NCI-H1930 (cell line): ENCODE measurements around the gene HLA-DRB5.
"Not testable (repeated sequence)": the region's sequence is repeated elsewhere in the genome, so short reads cannot be mapped to it uniquely, and the experiment has no call there.

ENCODE experiments used
- DNase-seq, 2 experiments: peaks; one replicate each; lab custom pipeline; 2025; lab: John Stamatoyannopoulos, UW

Gene HLA-DRB5

DNA sequence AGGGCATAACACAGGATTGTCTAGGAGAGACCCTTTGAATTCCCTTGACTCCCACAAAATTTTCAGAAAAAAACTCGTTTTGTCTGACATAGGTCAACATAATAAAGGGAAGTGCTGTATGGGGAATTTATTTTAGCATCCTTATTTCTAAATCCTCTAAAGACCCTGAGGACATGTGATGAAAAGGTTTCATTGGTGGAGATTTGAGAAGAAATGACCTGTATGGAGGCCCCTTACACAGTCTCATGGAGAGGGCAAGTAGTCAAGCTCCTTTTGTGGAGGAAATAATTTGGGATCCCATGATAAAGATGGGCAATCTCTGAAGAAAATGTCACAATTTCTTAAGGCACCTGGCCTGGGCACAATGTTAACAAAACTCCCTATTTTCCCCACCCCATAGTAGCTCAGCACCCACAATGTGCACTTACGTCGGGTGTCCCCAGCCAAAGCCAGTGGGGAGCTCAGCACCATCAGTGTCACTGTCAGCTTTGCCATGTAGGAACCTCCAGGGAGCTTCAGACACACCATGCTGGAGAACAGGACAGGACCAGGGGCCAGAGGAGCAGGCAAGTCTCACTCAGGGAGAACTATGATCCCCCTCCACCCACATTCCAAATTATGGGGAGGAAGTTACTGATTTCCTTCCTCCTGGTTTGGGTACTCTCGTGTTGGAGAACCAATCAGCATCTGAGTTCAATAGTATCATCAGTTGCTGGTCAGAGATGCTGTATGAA, at the start of gene HLA-DRB5:
Gene HLA-DRB5 (minus strand): TSS at position 591 of the 734 bp plus-strand sequence. CDS start 63 bp downstream, at position 528.
- DNase-seq, result no peak

DNA sequence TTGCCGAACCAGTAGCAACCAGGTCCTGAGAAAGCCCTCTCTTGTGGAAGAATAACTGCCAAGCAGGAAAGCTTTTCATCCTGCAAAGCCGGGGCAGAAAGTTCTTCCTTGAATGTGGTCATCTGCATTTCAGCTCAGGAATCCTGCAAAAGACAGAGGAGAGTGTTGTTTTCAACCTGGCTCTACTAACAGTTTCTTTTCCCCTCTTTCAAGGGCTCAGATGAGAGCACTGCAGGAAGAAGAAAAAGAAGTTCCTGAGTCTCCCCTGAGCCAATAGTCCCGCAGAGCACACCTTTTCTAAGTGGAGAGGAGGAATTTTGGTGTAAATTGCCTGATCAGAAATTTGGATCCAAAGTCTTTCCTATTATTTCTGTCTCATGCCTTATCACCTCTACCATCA, 48.9 kb upstream of the HLA-DRB5 start:
- DNase-seq, result no peak

DNA sequence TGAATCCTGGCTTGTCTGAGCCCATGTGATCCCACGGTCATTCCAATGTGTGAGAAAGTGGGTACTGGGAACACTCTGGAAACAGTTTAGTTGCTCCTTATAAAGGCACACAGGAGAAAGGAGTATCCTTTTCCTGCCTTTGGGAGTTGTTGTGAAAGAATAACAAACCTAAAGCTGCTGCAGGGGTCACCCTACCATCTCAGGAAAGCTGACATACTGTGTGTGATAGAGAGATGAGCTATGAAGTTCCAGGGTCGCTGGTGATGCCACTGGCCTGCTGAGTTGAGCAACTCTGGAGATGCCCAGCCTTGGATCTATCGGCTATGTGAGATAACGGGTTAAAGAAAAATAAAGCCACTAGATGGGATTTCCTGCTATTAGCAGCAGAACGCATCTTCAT, 47.4 kb upstream of the HLA-DRB5 start:
- DNase-seq, result not testable (repeated sequence)

DNA sequence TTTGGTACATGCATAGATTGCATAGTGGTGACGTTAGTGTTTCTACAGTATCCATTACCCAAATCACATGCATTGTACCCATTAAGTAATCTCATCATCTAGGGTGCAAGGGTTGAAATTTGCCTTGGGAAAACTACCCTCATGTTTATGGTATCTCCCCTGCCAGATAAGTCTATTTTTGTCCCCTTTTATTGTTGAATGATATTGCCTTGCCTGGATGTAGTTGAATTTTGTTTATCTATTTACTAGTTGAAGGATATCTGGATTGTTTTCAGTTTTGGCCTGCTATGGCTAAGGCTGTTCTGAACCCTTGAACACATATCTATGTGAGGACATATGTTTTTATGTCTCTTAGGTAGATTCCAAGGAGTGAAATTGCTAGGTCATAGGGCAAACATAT, 46.2 kb upstream of the HLA-DRB5 start:
- DNase-seq, result no peak

DNA sequence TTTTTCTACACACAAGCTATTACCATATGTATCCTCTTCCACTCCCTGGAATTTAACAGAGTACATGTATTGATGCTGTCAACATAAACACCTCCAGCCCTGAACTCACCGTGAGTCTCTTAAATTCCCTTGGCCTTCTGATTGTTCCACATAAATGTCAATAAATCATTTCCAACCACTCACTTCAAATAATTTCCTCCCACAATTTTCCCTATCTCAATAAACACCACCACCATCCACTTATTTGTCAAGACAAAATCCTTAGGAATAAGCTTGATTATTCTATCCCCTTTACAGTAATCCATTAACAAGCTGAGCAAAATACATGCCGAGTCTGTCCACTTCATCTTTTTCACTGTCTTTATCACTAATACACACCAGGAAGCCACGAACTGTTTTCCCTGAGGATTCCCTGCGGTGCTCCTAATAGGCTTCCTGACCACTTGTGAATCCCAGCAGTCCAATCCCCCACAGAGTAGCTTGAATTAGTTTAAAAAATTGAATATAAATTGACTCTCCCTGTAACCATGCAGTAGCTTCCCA, 40.3 kb upstream of the HLA-DRB5 start:
- no peak for DNase-seq

DNA sequence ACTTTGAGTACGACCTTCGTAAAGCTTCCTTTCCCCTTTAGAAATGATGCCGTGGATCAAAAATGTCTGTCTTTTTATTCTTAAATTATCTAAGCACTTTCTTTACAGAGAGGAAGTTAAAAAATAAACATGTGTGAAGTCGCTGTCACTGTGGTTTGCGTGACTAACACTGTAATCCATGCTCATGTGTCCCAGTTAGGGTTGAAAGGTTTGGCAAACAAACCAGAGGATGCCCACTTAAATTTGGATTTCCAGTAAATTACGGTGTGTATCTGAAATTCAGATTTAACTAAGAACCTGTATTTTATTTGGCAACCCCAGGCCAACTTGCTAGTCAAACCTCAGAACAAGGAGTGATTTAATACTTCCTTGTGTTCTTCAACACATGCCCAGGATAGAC, 38.5 kb upstream of the HLA-DRB5 start:
- no peak for DNase-seq

DNA sequence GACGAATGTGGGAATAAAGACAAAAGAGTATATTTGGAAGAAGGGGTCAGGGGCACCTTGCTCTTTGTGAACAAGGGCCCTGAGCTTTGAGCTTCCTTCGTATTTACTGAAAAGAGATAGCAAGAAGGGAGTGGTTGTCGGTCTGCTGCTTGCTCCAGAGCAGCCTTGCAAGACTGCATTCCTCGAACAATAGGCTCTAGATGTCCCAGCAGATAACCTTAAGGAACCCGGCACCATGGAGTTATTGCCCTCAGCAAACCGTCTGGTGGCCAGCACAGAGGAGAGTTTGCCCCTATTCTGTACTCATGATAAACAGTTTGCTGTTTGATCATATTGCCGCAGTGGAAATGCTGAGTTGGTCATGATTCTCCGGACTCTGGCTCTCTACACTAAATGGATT, 36.9 kb upstream of the HLA-DRB5 start:
- no peak for DNase-seq

DNA sequence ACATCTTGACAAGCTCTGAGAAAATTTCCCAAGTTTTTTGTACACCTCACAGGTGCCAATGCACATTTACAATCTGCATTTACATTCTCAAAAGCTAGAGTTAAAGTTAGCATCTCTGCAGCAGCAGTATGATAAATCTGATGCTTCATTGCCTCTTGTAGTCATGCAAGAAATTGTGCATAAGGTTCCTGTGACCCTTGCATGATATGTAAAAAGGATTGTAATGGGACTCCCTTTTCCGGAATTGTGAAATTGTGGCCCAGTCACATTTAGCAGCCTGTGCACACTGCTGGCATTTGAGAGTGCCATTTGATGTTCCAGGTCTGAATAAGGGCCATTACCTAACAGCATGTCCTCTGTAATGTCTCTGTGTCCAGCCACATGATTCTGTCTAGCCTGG, 35.4 kb upstream of the HLA-DRB5 start:
- DNase-seq, result no peak

DNA sequence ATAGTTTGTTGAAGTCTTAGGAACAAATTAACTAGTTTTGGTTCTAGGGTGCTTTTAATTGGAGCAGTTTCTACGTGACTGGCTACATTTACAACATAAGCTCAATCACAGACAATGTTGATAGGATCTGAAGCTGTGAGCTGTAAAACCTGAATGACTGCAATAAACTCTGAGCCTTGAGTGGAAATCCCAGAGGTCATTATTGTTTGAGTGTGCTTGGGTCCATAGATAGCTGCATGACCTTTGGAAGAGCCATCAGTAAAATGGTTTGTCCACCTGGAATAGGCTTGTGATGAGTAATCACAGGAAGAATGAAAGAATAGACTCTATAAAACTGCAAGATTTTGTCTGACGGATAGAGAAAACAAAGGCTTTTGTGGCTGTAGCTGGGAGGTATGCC, 32.9 kb upstream of the HLA-DRB5 start:
- DNase-seq, result no peak

DNA sequence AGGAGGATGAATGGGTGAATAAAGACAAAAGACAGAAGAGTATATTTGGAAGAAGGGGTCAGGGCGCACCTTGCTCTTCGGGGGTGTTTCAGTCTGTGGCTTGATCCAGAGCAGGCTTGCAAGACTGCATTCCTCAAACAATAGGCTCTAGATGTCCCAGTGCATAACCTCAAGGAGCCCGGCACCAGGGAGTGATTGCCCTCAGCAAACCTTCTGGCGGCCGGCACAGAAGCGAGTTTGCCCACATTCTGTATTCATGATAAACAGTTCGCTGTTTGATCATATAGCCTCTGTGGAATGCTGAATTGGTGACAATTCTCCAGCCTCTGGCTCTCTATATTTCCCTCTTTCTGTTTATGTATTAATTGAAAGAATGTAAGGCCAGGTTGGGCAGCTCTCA, 29.7 kb upstream of the HLA-DRB5 start:
- no peak for DNase-seq

DNA sequence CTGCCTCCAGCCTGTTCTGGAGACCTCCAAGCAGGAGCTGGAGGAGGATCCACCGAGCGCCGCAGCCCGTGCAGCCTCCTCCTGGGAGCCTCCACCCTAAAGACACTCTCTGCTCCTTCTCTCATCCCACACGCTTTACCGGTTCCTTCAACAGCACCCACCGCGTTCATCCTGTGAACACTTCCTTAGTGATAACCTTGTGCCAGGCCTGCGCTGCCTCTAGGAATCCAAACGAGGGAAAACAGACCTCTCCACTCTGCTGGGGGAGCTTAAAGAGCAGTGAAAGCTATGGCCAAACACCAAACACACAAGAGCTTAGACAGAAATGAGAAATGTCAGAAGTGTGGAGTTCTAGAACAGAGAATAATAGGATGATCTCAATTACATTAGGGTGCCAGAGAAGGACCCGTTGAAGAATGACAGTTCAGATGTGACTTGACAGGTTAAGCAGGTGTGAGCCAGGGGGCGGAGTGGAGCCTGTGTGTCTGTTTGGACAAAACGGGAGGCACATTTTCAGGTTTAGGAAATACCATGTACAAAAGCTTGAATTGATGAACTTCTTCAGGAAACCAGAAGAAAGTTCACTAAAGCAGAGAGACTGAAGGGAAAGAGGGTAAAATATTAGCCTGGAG, 28.5 kb upstream of the HLA-DRB5 start:
- DNase-seq, result no peak

DNA sequence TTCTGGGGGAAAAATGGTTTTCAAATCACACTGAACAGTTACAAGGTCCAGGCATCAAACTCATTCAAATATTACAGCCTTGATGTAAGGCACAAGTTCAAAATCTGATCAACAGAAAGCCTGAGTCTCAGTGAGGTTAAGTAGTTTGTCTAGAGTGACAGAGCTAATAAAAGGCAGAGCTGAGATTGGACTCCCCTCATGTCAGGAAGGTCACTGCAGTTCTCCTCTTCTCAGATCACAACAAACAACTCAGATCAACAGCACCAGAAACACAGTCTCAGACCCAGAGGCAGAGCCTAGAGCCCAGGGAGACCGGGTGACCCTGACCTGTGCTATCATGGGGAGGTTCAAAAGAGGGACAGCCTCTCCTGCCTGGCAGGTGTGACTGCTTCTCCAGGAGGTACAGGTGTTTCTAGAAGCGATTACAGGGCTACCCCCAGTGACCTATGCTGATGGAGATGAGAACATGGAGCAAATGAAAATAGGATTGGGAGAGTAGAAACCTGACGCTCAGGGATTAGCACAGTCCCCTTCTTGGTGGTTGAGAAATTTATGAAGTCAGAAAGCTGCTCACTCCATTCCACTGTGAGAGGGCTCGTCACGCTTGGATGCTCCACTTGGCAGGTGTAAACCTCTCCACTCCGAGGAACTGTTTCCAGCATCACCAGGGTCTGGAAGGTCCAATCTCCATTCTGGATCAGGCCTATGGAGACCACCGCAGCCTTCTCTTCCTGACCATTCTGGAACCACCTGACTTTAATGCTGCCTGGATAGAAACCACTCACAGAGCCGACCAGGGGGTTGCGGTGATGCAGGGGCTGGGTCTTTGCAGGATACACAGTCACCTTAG, 24.3 kb upstream of the HLA-DRB5 start:
- no peak for DNase-seq

DNA sequence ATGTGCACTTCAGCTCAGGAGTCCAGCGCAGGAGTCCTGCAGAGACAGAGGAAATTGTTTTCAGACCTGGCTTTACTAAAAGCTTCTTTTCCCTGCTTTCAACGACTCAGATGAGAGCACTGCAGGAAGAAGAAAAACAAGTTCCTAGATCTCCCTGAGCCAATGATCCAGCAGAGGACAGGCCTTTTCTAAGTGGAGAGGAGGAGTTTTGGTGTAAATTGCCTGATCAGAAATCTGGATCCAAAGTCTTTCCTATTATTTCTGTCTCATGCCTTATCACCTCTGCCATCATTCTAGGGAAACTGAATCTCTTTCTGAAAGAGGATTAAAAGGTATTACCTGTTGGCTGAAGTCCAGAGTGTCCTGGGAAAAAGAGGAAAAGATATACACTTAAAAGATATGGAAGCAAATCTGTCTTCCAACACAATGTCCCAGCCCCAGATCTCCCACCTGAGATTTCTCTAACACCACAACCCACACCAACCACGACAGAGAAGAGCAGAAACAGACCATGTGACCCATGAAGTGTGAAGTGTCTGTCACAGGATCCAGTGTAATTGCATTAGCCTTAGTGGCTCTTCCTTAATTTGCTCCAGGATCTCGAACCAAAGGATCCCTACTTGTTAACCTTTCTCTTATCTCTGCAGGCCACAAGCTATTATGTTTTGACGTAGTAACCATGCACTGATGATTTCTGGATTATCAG, 23.1 kb upstream of the HLA-DRB5 start:
- no peak for DNase-seq

DNA sequence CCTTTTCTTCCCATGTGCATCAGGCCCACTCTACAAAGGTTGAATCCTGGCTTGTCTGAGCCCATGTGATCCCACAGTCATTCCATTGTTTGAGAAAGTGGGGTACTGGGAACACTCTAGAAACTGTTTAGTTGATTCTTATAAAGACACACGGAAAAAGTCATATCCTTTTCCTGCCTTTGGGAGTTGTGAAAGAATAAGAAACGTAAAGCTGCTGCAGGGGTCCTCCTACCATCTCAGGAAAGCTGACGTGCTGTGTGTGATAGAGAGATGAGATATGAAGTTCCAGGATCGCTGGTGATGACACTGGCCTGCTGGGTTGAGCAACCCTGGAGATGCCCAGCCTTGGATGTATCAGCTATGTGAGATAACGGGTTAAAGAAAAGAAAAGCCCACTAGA, 21.3 kb upstream of the HLA-DRB5 start:
- DNase-seq, result no peak

DNA sequence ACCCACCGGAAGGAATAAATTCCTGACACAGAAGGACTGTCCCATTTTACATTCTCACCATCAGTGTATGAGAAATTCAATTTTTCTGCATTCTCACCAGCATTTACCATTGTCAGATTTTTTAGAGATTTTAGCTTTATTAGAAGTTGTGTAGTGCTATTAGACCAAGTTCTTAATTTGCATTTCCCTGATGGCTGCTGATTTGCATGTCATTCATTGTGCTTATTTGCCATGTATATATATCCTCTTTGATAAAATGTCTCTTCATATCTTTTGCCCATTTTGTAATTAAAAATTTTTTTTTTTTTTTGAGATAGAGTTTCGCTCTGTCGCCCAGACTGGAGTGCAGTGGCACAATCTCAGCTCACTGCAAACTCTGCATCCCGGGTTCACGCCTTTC, 9.8 kb upstream of the HLA-DRB5 start:
- no peak for DNase-seq

DNA sequence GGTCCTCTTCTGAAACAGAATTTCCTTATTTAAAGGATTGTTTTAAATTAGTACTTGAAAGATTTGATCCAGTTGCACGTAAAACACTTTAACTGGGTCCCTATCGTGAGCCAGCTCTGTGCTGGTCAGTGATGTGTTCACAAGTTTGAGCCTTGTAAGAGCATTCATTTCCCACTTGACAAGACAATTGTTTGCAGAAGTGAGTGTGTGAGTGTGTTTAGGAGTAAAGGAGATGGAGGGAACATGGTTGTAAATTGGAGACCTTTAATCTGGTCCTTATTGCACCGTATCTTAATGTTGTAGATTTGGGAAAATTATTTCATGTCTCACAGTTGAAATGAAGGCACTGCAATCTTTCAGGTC, 325 bp upstream of the HLA-DRB5 start:
- not testable (repeated sequence) for DNase-seq

DNA sequence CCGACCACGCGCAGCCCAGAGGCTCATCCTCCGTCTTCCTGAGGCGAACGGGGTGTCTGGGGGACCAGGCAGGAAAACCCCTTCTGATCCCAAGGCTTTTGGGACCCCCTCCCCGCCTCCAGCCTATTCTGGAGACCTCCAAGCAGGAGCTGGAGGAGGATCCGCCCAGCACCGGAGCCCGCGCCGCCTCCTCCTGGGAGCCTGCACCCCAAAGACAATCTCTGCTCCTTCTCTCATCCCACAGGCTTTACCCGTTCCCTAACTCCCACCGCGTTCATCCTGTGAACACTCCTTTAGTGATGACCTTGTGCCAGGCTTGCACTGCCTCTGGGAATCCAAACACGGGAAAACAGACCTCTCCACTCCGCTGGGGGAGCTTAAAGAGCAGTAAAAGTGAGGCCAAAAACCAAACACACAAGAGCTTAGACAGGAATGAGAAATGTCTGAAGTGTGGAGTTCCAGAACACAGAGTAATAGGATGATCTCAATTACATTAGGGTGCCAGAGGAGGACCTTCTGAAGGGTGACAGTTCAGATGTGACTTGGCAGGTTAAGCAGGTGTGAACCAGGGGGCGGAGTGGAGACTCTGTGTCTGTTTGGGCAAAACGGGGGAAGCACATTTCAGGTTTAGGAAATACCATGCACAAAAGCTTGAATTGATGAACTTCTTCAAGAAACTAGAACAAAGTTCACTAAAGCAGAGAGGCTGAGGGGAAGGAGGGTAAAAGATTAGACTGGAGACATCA, 7.6 kb downstream of the HLA-DRB5 start:
- DNase-seq, result no peak

DNA sequence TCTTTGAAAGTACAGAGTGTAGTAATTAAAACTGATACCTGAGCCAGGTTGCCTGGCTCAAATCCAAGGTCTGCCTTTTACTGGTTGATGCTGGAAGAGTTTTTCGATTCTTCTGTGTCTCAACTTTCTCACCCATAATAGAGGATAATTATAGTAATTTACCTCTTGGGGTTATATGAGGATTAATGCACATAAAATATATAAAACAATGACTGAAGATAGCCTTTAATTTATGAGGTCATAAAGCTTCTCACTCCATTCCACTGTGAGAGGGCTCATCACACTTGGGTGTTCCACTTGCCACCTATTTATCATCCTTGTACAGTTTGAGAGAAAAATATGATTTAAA, 10.2 kb downstream of the HLA-DRB5 start:
- DNase-seq, result no peak

DNA sequence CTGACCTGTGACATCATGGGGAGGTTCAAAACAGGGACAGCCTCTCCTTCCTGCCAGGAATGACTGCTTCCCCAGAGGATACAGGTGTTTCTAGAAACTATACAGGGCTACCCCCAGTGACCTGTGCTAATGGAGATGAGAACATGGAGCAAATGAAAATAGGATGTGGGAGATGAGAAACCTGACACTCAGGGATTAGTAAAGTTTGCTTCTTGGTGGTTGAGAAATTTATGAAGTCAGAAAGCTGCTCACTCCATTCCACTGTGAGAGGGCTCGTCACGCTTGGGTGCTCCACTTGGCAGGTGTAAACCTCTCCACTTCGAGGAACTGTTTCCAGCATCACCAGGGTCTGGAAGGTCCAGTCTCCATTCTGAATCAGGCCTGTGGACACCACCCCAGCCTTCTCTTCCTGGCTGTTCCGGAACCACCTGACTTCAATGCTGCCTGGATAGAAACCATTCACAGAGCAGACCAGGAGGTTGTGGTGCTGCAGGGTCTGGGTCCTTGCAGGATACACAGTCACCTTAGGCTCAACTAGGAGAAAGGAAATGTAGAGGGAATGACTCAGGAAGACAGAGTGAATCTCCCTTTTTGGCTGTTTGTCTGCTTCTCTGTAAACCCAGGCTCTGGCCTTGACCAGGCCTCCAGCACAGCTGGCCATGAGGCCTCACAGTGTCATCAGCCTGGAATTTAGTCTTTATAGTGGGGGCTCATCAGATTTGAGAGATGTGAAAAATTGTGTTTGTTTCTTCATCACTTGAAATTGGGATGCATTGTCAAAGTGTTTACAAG, 10.8 kb downstream of the HLA-DRB5 start:
- DNase-seq, result no peak

DNA sequence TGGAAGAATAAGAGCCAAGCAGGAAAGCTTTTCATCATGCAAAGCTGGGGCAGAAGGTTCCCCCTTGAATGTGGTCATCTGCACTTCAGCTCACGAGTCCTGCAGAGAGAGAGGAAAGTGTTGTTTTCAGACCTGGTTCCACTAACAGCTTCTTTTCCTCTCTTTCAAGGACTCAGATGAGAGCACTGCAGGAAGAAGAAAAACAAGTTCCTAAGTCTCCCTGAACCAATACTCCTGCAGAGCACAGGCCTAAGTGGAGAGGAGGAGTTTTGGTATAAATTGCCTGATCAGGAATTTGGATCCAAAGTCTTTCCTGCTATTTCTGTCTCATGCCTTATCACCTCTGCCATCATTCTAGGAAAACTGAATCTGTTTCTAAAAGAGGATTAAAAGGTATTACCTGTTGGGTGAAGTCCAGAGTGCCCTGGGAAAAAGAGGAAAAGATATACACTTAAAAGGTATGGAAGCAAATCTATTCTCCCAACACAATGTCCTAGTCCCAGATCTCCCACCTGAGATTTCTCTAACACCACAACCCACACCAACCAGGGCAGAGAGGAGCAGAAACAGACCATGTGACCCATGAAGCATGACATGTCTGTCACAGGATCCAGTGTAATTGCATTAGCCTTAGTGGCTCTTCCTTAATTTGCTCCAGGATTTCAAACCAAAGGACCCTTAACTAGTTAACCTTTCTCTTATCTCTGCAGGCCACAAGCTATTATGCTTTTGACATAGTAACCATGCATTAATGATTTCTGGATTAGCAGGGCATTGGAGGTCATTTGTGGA, 12.2 kb downstream of the HLA-DRB5 start:
- no peak for DNase-seq
